Liver (tissue), 9 donors: ENCODE results near the gene NFKB1. TPM values are rescaled to one million over a fixed set of nuclear protein-coding genes. Genes with fewer than 3 reads are reported as not detected.

Experiments
- DNase-seq: peaks from one replicate; pipeline ENCODE4 v3.0.0-alpha.2; 2017; ENCODE audit warnings: low spot score
- H3K27ac ChIP-seq, 2 donors: one replicate each; pipeline ENCODE4 v1.7.0; 2013; ENCODE audit warnings: inconsistent platforms in 2 of 2, low read length in 2 of 2, control low read depth in 1 of 2, low read depth in 1 of 2, mild to moderate bottlenecking in 1 of 2
- H3K27me3 ChIP-seq, 4 donors: one replicate each; pipeline versions ENCODE4 v1.6.1 to v1.7.0; 2013; ENCODE audit warnings: low read length in 3 of 4, inconsistent platforms in 1 of 4, mild to moderate bottlenecking in 1 of 4, moderate library complexity in 1 of 4; ENCODE audit not compliant: control insufficient read depth in 4 of 4, insufficient read depth in 4 of 4
- H3K36me3 ChIP-seq, 4 donors: one replicate each; pipeline versions ENCODE4 v1.6.1 to v1.7.0; 2013; ENCODE audit warnings: low read length in 3 of 4, mild to moderate bottlenecking in 3 of 4, low read depth in 1 of 4, moderate library complexity in 1 of 4; ENCODE audit not compliant: control insufficient read depth in 4 of 4, insufficient read depth in 3 of 4
- H3K4me1 ChIP-seq, 4 donors: one replicate each; pipeline versions ENCODE4 v1.6.1 to v1.7.0; 2013; ENCODE audit warnings: low read length in 3 of 4, mild to moderate bottlenecking in 3 of 4, moderate library complexity in 1 of 4; ENCODE audit not compliant: control insufficient read depth in 4 of 4, insufficient read depth in 4 of 4
- H3K4me3 ChIP-seq, 3 donors: one replicate each; pipeline versions ENCODE4 v1.6.1 to v1.7.0; 2013; ENCODE audit warnings: low read length in 3 of 3, control low read depth in 1 of 3, low read depth in 1 of 3, mild to moderate bottlenecking in 1 of 3
- H3K9ac ChIP-seq, 2 donors: one replicate each; pipeline ENCODE4 v1.7.0; 2013; ENCODE audit warnings: low read length in 2 of 2, mild to moderate bottlenecking in 2 of 2, moderate library complexity in 2 of 2, control low read depth in 1 of 2, low read depth in 1 of 2
- H3K9me3 ChIP-seq, 4 donors: one replicate each; pipeline versions ENCODE4 v1.6.1 to v1.7.0; 2013; ENCODE audit warnings: low read length in 3 of 4; ENCODE audit not compliant: control insufficient read depth in 4 of 4
- EGR1 ChIP-seq, 2 donors: IDR thresholded peaks; 2 replicates each; pipeline ENCODE4 v1.6.1; 2016 to 2018; ENCODE audit warnings: antibody characterized with exemption in 2 of 2, low read depth in 2 of 2
- FOXA1 ChIP-seq: IDR thresholded peaks from 2 replicates; pipeline ENCODE4 v1.6.1; 2016; ENCODE audit warnings: antibody characterized with exemption
- FOXA2 ChIP-seq: IDR thresholded peaks from 2 replicates; pipeline ENCODE4 v1.6.1; 2016; ENCODE audit warnings: antibody characterized with exemption
- HNF4A ChIP-seq, 2 donors: conservative IDR thresholded peaks; 2 replicates each; pipeline ENCODE4 v1.6.1; 2016; ENCODE audit warnings: antibody characterized with exemption in 2 of 2, mild to moderate bottlenecking in 2 of 2
- HNF4G ChIP-seq: IDR thresholded peaks from 2 replicates; pipeline ENCODE4 v1.6.1; 2016; ENCODE audit warnings: antibody characterized with exemption
- JUND ChIP-seq, 2 donors: IDR thresholded peaks; 2 replicates each; pipeline ENCODE4 v1.6.1; 2016; ENCODE audit warnings: antibody characterized with exemption in 2 of 2
- NR2F2 ChIP-seq: IDR thresholded peaks from 2 replicates; pipeline ENCODE4 v1.6.1; 2016; ENCODE audit warnings: antibody characterized with exemption
- RAD21 ChIP-seq, 2 donors: IDR thresholded peaks; 2 replicates each; pipeline ENCODE4 v1.6.1; 2016; ENCODE audit warnings: antibody characterized with exemption in 2 of 2, mild to moderate bottlenecking in 2 of 2
- RXRA ChIP-seq, 2 donors: IDR thresholded peaks; 2 replicates each; pipeline ENCODE4 v1.6.1; 2017 to 2018; ENCODE audit warnings: antibody characterized with exemption in 2 of 2, mild to moderate bottlenecking in 1 of 2
- TAF1 ChIP-seq: conservative IDR thresholded peaks from 2 replicates; pipeline ENCODE4 v1.6.1; 2016; ENCODE audit warnings: antibody characterized with exemption, mild to moderate bottlenecking
- YY1 ChIP-seq: IDR thresholded peaks from 2 replicates; pipeline ENCODE4 v1.6.1; 2016; ENCODE audit warnings: antibody characterized with exemption, mild to moderate bottlenecking
- polyA plus RNA-seq, 2 donors: library from polyadenylated mRNA; stranded (reverse) in 1 of 2; unstranded in 1 of 2; fragments of 200-250 nt in 1 of 2; fragments of >200 nt in 1 of 2; fragmentation: Nextera tagmentation in 1 of 2; extraction: Ambion mirVana in 1 of 2; gene quantifications; one replicate each; pipeline versions ENCODE4 v1.2.1 to v1.2.3, GENCODE V29; 2013 to 2015
- total RNA-seq, 2 donors: library from RNA; depleted of rRNA; stranded (reverse); fragments of >200 nt; gene quantifications; one replicate each; pipeline ENCODE4 v1.2.3, GENCODE V29; 2014
- TF ChIP-seq, protein P1 (sequence below): IDR thresholded peaks from 2 replicates; pipeline ENCODE4 v1.6.1; 2016; ENCODE audit warnings: antibody characterized with exemption
- TF ChIP-seq, protein P2 (sequence below): fragments of 150-350 bp; IDR thresholded peaks from 2 replicates; pipeline ENCODE4 v1.5.1; 2017; ENCODE audit warnings: improper control_type of control experiment, low read depth, low read length; ENCODE audit not compliant: missing input control
- TF ChIP-seq, protein P3 (sequence below): IDR thresholded peaks from 2 replicates; pipeline ENCODE4 v1.6.1; 2016; ENCODE audit warnings: antibody characterized with exemption
- TF ChIP-seq, protein P4 (sequence below): IDR thresholded peaks from 2 replicates; pipeline ENCODE4 v1.6.1; 2016; ENCODE audit warnings: antibody characterized with exemption
- TF ChIP-seq, protein P5 (sequence below): IDR thresholded peaks from 2 replicates; pipeline ENCODE4 v1.6.1; 2016; ENCODE audit warnings: antibody characterized with exemption, mild to moderate bottlenecking
- donor health status: healthy.
- donor health status: healthy.
- donor health status: healthy.
- donor health status: healthy.
- donor health status: healthy.

Gene NFKB1
- total and polyA plus RNA-seq, 4 donors: 5.1 to 23.0 (median 13.4) TPM

DNA sequence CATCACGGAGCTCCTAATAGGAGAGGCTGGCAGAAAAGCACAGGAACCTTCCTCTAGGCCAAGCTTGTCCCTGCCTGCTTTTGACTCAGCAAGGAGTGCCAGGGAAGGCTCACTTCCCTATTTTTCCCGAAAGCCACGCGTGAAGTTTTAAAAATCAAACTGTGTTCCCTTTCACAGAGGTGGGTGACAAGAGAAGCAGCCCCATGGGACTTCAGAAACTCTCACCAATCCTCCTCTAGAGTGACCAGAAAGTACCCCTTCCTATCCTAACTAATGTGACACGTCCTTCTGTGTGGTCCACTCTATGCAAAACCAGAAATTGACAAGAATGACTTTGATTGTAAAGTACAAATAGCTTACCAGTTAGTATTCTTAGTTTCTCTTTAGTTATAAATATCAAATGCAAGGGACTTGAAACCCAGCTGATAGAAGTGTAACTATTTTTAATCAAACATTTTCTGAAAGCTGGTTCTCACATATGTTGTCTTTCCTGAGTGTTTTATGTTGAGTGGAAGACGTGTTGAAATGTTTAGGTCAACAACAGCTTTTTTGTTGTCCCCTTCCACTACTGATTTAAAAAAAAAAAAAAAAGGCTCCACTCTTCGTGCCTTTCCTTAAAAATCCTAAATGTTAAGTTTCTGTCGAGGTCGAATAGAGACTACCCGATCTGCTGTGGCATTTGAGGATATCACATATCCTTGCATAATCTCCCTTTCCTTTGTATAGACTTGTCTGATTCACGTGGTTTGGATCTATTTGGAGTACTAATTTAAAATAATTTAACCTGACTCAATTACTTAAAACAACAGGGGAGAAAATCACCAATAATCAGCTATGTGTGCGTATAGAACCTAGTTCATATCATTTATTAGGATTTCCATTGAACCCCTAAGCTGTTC lies 42.1 kb downstream of the NFKB1 start (continued):
- TF ChIP-seq FOXA1: no peak
- TF ChIP-seq, protein P1, sequence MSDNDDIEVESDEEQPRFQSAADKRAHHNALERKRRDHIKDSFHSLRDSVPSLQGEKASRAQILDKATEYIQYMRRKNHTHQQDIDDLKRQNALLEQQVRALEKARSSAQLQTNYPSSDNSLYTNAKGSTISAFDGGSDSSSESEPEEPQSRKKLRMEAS: no peak
- no peak for TF ChIP-seq RXRA (IDR thresholded peaks at IDR 0.05)
- TF ChIP-seq, protein P2, sequence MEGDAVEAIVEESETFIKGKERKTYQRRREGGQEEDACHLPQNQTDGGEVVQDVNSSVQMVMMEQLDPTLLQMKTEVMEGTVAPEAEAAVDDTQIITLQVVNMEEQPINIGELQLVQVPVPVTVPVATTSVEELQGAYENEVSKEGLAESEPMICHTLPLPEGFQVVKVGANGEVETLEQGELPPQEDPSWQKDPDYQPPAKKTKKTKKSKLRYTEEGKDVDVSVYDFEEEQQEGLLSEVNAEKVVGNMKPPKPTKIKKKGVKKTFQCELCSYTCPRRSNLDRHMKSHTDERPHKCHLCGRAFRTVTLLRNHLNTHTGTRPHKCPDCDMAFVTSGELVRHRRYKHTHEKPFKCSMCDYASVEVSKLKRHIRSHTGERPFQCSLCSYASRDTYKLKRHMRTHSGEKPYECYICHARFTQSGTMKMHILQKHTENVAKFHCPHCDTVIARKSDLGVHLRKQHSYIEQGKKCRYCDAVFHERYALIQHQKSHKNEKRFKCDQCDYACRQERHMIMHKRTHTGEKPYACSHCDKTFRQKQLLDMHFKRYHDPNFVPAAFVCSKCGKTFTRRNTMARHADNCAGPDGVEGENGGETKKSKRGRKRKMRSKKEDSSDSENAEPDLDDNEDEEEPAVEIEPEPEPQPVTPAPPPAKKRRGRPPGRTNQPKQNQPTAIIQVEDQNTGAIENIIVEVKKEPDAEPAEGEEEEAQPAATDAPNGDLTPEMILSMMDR: no peak
- no peak for TF ChIP-seq NR2F2
- TF ChIP-seq YY1: no peak
- no peak for TF ChIP-seq JUND (IDR thresholded peaks at IDR 0.05)
- TF ChIP-seq RAD21 (IDR thresholded peaks at IDR 0.05): no peak

DNA sequence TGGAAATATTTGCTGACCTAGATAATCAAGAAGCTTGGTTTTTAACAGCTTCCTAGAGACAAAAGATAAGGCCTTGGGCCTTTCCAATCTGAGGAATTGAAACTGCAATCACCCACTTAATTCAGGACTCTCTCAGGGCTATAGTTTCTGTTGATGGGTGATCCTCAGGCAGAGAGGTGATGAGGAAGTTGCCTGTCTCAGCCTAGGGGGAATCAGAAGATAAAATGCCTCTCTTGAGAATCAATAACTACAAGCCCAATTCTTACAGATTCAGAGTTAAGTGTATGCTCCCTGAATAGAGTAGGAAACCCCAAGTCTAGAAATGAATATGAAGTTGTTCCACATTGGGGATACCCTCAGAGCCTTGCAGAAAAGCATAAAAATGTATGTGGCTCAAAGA lies 45.5 kb downstream of the NFKB1 start:
- TF ChIP-seq TAF1 (no peak), RAD21 (IDR thresholded peaks at IDR 0.05) (no peak), YY1 (no peak), HNF4G (no peak), FOXA2 (no peak), FOXA1 (no peak), EGR1 (IDR thresholded peaks at IDR 0.05; ENCODE audit: low read depth in 2 of 2) (no peak), HNF4A (conservative IDR thresholded peaks at IDR 0.05) (no peak), JUND (IDR thresholded peaks at IDR 0.05) (no peak)
- TF ChIP-seq, protein P3, sequence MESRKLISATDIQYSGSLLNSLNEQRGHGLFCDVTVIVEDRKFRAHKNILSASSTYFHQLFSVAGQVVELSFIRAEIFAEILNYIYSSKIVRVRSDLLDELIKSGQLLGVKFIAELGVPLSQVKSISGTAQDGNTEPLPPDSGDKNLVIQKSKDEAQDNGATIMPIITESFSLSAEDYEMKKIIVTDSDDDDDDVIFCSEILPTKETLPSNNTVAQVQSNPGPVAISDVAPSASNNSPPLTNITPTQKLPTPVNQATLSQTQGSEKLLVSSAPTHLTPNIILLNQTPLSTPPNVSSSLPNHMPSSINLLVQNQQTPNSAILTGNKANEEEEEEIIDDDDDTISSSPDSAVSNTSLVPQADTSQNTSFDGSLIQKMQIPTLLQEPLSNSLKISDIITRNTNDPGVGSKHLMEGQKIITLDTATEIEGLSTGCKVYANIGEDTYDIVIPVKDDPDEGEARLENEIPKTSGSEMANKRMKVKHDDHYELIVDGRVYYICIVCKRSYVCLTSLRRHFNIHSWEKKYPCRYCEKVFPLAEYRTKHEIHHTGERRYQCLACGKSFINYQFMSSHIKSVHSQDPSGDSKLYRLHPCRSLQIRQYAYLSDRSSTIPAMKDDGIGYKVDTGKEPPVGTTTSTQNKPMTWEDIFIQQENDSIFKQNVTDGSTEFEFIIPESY: no peak
- TF ChIP-seq, protein P2: no peak
- TF ChIP-seq, protein P4, sequence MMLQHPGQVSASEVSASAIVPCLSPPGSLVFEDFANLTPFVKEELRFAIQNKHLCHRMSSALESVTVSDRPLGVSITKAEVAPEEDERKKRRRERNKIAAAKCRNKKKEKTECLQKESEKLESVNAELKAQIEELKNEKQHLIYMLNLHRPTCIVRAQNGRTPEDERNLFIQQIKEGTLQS: no peak
- TF ChIP-seq, protein P1: no peak
- TF ChIP-seq, protein P5, sequence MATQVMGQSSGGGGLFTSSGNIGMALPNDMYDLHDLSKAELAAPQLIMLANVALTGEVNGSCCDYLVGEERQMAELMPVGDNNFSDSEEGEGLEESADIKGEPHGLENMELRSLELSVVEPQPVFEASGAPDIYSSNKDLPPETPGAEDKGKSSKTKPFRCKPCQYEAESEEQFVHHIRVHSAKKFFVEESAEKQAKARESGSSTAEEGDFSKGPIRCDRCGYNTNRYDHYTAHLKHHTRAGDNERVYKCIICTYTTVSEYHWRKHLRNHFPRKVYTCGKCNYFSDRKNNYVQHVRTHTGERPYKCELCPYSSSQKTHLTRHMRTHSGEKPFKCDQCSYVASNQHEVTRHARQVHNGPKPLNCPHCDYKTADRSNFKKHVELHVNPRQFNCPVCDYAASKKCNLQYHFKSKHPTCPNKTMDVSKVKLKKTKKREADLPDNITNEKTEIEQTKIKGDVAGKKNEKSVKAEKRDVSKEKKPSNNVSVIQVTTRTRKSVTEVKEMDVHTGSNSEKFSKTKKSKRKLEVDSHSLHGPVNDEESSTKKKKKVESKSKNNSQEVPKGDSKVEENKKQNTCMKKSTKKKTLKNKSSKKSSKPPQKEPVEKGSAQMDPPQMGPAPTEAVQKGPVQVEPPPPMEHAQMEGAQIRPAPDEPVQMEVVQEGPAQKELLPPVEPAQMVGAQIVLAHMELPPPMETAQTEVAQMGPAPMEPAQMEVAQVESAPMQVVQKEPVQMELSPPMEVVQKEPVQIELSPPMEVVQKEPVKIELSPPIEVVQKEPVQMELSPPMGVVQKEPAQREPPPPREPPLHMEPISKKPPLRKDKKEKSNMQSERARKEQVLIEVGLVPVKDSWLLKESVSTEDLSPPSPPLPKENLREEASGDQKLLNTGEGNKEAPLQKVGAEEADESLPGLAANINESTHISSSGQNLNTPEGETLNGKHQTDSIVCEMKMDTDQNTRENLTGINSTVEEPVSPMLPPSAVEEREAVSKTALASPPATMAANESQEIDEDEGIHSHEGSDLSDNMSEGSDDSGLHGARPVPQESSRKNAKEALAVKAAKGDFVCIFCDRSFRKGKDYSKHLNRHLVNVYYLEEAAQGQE: no peak
- no peak overlapping the region for H3K27ac ChIP-seq
- no peaks in the 10 kb centered on the region for H3K9me3 ChIP-seq
- no peak overlapping the region for H3K4me3 ChIP-seq
- H3K27me3 ChIP-seq: no peaks in the 10 kb centered on the region
- H3K4me1 ChIP-seq: peaks cover 0 to 1% (median 0%) of the 10 kb centered on the region in 4 donors
- peaks cover 0 to 12% (median 3%) of the 10 kb centered on the region in 4 donors for H3K36me3 ChIP-seq
- no peak for DNase-seq
- H3K9ac ChIP-seq: no peak overlapping the region
